ENCODE data around the gene THSD4. TPM values are rescaled to one million over a fixed set of nuclear protein-coding genes. Genes with fewer than 3 reads are reported as not detected.

Gene THSD4
- total and polyA plus RNA-seq, 2 of the 4 experiments (the other 2 are of a cell fraction) = 25.5 to 31.1 TPM

- BruUV-seq (replicated peaks) = no TSS peak
- Histone ChIP-seq H3K36me3 (ENCODE audit: control insufficient read depth, insufficient read depth, low read length) (no peaks in the 10 kb centered on the region), H4K5ac (ENCODE audit: low read depth, low read length) (no peak overlapping the region), H2BK120ac (ENCODE audit: low read depth, low read length) (no peak overlapping the region), H4K91ac (ENCODE audit: insufficient read depth, low read depth, low read length) (no peak overlapping the region), H2AFZ (replicated peaks; ENCODE audit: low read length, poor library complexity) (no peak overlapping the region), H2BK20ac (ENCODE audit: low read depth, low read length) (no peak overlapping the region), H3K4me1 (ENCODE audit: control insufficient read depth, insufficient read depth, low read length) (peaks cover 18% of the 10 kb centered on the region), H3K9me1 (ENCODE audit: insufficient read depth, low read length) (peaks cover 17% of the 10 kb centered on the region), H3K4me3 (ENCODE audit: insufficient read depth, low read depth, low read length) (no peak overlapping the region), H3K4me2 (ENCODE audit: low read depth, low read length) (no peak overlapping the region), H3K56ac (ENCODE audit: extremely low read depth, insufficient read depth, low read length) (no peak overlapping the region), H3K9me3 (ENCODE audit: control insufficient read depth, insufficient read depth, low read length) (no peaks in the 10 kb centered on the region), H3K4ac (ENCODE audit: low read depth, low read length) (no peak overlapping the region), H3K18ac (ENCODE audit: low read depth, low read length) (no peak overlapping the region), H3K14ac (replicated peaks; ENCODE audit: low read depth, low read length) (no peak overlapping the region), H3K27me3 (ENCODE audit: control insufficient read depth, insufficient read depth, low read length) (no peaks in the 10 kb centered on the region), H2BK15ac (ENCODE audit: low read depth, low read length) (no peak overlapping the region; the same call in 2 of the 3 replicates), H4K8ac (ENCODE audit: low read depth in 2 of 2, low read length in 2 of 2) (no peak overlapping the region), H2BK5ac (ENCODE audit: low read depth, low read length, poor library complexity, severe bottlenecking) (no peak overlapping the region), H3K27ac (ENCODE audit: insufficient read depth, low read length) (no peak overlapping the region), H4K20me1 (ENCODE audit: insufficient read depth, low read length) (0 out of 2 replicates have a peak, but pooled peaks cover 3% of the 10 kb centered on the region), H2AK5ac (ENCODE audit: low read depth, low read length) (no peak overlapping the region), H3K9ac (ENCODE audit: low read depth, low read length) (no peak overlapping the region), H3K79me1 (ENCODE audit: low read depth in 1 of 2, low read length in 2 of 2) (peaks cover 3 to 14% of the 10 kb centered on the region in 2 experiments; a peak in 2 of 4 replicates), H2AK9ac (replicated peaks; ENCODE audit: low read depth, low read length, poor library complexity) (peak overlapping the region; percentile 25), H3K23ac (ENCODE audit: low read depth, low read length) (no peak overlapping the region)
- intact Hi-C loops (cut with micrococcal nuclease) (no loop called here), in situ Hi-C loops (cut with MboI; ENCODE audit: low sequenced_read_pairs) (no loop called here), dilution Hi-C loops (cut with HindIII; ENCODE audit: low sequenced_read_pairs, unreplicated experiment) (no loop called here)
- ChIA-PET POLR2A (ENCODE audit: unreplicated experiment) (no interaction called here), CTCF (no interaction called here)
- DNase-seq (no peak), ATAC-seq (ENCODE audit: low read depth) (no peak)
- TF ChIP-seq MAFK (IDR thresholded peaks at IDR 0.05; ENCODE audit: low read depth, low read length) (no peak), CEBPB (IDR thresholded peaks at IDR 0.05; ENCODE audit: low read depth, low read length) (peak; percentile 59)
- WGBS, 2 experiments (ENCODE audit: extremely low coverage in 2 of 2, insufficient read length in 1 of 2) = no CpG with 5 or more reads among the region's 5 CpGs
Measured at GRCh38 chr15:71713191-71713809, 598.0 kb downstream of the THSD4 start.

Measured in IMR-90 (cell line).